K562 (cell line): Measurements from ENCODE around the gene ZNHIT6.

Source experiments
- CBFA2T2 ChIP-seq: fragments of 450-650 bp; conservative IDR thresholded peaks from 2 replicates; pipeline ENCODE4 v1.6.1; 2017; ENCODE audit warnings: mild to moderate bottlenecking
- CTCF ChIP-seq, 3 experiments: IDR thresholded peaks in 2 of 3; conservative IDR thresholded peaks in 1 of 3; 2 replicates each; pipeline ENCODE4 v1.5.1; 2011 to 2012; ENCODE audit warnings: low read length in 3 of 3, mild to moderate bottlenecking in 3 of 3, control low read depth in 2 of 3, improper control_type of control experiment in 1 of 3, inconsistent platforms in 1 of 3, low read depth in 1 of 3, mixed read lengths in 1 of 3, moderate library complexity in 1 of 3; ENCODE audit not compliant: insufficient read depth in 2 of 3
- DMBX1 ChIP-seq: fragments of 250-450 bp; sonication (Bioruptor Pico); IDR thresholded peaks from 2 replicates; pipeline ENCODE4 v1.8.0; 2022; ENCODE audit warnings: inconsistent platforms, mild to moderate bottlenecking, moderate library complexity, borderline replicate concordance
- MTF1 ChIP-seq: fragments of 250-450 bp; sonication (Bioruptor Pico); IDR thresholded peaks from 2 replicates; pipeline ENCODE4 v1.9.0; 2021; ENCODE audit warnings: moderate library complexity, mild to moderate bottlenecking, inconsistent platforms, borderline replicate concordance
- NFYB ChIP-seq: IDR thresholded peaks from 2 replicates; pipeline ENCODE4 v1.6.1; 2011; ENCODE audit warnings: mild to moderate bottlenecking, moderate library complexity; ENCODE audit not compliant: insufficient read length; ENCODE audit errors: extremely low read depth
- SREBF1 ChIP-seq: fragments of 150-350 bp; IDR thresholded peaks from 2 replicates; pipeline ENCODE4 v1.6.1; 2014; ENCODE audit warnings: antibody characterized with exemption, low read depth, low read length, borderline replicate concordance
- ZNF263 ChIP-seq: sonication (generic); formaldehyde crosslinking; IDR thresholded peaks from 2 replicates; pipeline ENCODE4 v1.8.0; 2022; ENCODE audit warnings: mild to moderate bottlenecking, missing genetic modification reagents, borderline replicate concordance
- ZNF280B ChIP-seq: fragments of 250-450 bp; sonication (Bioruptor Pico); IDR thresholded peaks from 2 replicates; pipeline ENCODE4 v1.5.1; 2021; ENCODE audit warnings: mild to moderate bottlenecking

DNA sequence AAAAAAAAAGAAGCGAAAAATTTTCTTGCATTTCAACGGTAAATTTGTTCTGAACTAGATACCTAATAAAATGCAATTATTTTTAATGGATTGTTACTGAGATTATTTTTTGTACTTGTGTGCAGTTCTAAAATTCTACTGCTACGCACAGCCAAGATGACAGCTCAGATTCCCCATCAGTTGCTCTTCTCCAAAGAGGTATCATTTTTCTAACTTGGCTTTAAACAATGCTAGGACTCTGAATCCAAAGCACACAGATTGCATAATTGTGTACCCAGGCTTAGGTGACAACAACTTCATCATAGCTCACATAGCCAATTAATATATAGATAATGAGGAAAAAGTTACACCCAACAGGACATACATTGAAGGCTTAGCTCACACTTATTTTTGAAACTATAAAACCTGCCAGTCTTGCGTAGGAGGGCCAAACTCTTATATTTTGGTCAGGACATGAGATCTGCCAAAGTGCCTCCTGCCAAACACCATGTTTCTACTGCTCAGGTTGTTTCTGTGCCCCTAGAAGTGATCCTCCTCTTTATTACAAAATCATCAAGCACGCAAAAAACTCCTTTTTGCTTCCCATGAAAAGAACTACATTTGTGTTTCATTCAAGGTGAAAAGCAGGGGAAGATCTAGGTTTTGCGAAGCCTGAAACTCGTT, 10.6 kb upstream of the ZNHIT6 start:
- TF ChIP-seq CTCF (IDR thresholded peaks at IDR 0.05 in 2 of 3, conservative IDR thresholded peaks at IDR 0.05 in 1 of 3; ENCODE audit: insufficient read depth in 2 of 3, low read depth in 1 of 3, low read length in 3 of 3): no peak
- TF ChIP-seq DMBX1: no peak
- no peak for TF ChIP-seq CBFA2T2
- no peak for TF ChIP-seq MTF1 (CRISPR knock-in tag)
- no peak for TF ChIP-seq SREBF1
- no peak for TF ChIP-seq ZNF263 (CRISPR knock-in tag)
- TF ChIP-seq ZNF280B (CRISPR knock-in tag): no peak
- no peak for TF ChIP-seq NFYB
